IPS DF 19.7 (cell line): Measurements from ENCODE around the gene PTGES.
"Not testable (repeated sequence)": the region's sequence is repeated elsewhere in the genome, so short reads cannot be mapped to it uniquely, and the experiment has no call there.

Experiments
- DNase-seq: peaks from one replicate; pipeline ENCODE4 v3.0.0-alpha.2; 2013; ENCODE audit warnings: low read depth, low spot score

PTGES gene

GRCh38 chr9:129770741-129771140 is 17.9 kb upstream of the PTGES start:
- DNase-seq, result no peak

- no peak for DNase-seq
These were observed 16.8 kb upstream of the PTGES start for GRCh38 chr9:129769669-129770068.

- no peak for DNase-seq
These were observed 15.6 kb upstream of the PTGES start for GRCh38 chr9:129768486-129768885.

GRCh38 chr9:129765764-129766317 is 13.0 kb upstream of the PTGES start:
- no peak for DNase-seq

GRCh38 chr9:129762985-129763926 is 10.4 kb upstream of the PTGES start:
- no peak for DNase-seq

GRCh38 chr9:129762370-129762984 is 9.6 kb upstream of the PTGES start:
- not testable (repeated sequence) for DNase-seq

- no peak for DNase-seq
These were observed 9.1 kb upstream of the PTGES start for GRCh38 chr9:129761901-129762369.

GRCh38 chr9:129761293-129761900 is 8.6 kb upstream of the PTGES start:
- DNase-seq, result no peak

- not testable (repeated sequence) for DNase-seq
These were observed 7.9 kb upstream of the PTGES start for GRCh38 chr9:129760784-129761183.

GRCh38 chr9:129759804-129760502 is 7.1 kb upstream of the PTGES start:
- DNase-seq, result no peak

- DNase-seq, result no peak
These were observed 6.5 kb upstream of the PTGES start for GRCh38 chr9:129759319-129759718.

- no peak for DNase-seq
These were observed 4.2 kb upstream of the PTGES start for GRCh38 chr9:129757045-129757444.

GRCh38 chr9:129756191-129756590 is 3.3 kb upstream of the PTGES start:
- no peak for DNase-seq

- no peak for DNase-seq
These were observed 2.3 kb upstream of the PTGES start for GRCh38 chr9:129755151-129755550.

- DNase-seq, result no peak
These were observed 721 bp downstream of the PTGES start for GRCh38 chr9:129751841-129752801.

- DNase-seq, result no peak
These were observed 2.7 kb downstream of the PTGES start for GRCh38 chr9:129750013-129750638.

- no peak for DNase-seq
These were observed 3.3 kb downstream of the PTGES start for GRCh38 chr9:129749575-129749974.

GRCh38 chr9:129749052-129749451 is 3.8 kb downstream of the PTGES start:
- DNase-seq, result not testable (repeated sequence)

GRCh38 chr9:129748249-129748648 is 4.6 kb downstream of the PTGES start:
- no peak for DNase-seq
